ENCODE data around the gene IL36A.

IL36A gene

DNA sequence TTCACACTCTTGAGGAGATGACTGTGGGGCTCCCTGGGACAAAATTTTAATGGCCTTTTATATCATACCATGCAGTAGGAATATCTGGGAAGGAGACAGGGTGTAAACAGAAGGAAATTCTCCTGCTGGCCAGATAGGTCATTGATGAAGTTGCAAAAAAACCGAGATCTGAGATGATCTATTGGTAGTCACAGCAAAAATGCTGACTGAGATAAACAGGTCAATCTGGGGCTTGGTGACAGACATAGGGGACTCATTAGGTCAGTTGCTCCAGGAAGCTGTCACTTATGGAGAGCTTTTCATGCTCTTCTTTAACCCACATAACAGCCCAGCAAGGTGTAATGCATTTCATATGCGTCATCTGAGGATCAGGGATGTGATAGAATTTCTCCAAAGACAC, 2.6 kb upstream of the IL36A start:
- TF ChIP-seq, protein P1, sequence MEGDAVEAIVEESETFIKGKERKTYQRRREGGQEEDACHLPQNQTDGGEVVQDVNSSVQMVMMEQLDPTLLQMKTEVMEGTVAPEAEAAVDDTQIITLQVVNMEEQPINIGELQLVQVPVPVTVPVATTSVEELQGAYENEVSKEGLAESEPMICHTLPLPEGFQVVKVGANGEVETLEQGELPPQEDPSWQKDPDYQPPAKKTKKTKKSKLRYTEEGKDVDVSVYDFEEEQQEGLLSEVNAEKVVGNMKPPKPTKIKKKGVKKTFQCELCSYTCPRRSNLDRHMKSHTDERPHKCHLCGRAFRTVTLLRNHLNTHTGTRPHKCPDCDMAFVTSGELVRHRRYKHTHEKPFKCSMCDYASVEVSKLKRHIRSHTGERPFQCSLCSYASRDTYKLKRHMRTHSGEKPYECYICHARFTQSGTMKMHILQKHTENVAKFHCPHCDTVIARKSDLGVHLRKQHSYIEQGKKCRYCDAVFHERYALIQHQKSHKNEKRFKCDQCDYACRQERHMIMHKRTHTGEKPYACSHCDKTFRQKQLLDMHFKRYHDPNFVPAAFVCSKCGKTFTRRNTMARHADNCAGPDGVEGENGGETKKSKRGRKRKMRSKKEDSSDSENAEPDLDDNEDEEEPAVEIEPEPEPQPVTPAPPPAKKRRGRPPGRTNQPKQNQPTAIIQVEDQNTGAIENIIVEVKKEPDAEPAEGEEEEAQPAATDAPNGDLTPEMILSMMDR (IDR thresholded peaks at IDR 0.05; ENCODE audit: control insufficient read depth, extremely low read depth, insufficient read depth), result no peak

DNA sequence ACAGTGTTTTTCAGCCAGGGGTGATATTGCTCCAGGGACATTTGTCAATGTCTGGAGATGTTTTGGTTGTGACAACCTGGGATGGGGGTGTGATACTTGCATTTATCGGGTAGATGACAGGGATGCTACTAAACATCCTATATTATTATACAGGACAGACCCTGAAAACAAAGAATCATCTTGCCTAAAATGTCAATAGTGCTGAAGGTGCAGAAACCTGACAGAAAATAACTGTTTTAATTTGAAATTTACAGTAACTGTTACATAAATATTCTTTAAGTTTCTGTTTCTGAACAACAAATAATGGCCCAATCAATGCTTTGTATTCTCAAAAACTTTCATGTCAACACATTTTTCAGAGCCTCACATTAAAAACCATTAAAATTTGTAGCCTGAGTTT, 2.0 kb downstream of the IL36A start:
- H3K4me3 ChIP-seq (ENCODE audit: low read depth, low read length), result no peak overlapping the region
- TF ChIP-seq, protein P1 (IDR thresholded peaks at IDR 0.05; ENCODE audit: control insufficient read depth, extremely low read depth, insufficient read depth), result no peak
- no peak for DNase-seq (ENCODE audit: low read depth)

More for the DNA sequence above, 2.6 kb upstream of the IL36A start:
- DNase-seq (ENCODE audit: low read depth), result no peak
- H3K4me3 ChIP-seq (ENCODE audit: low read depth, low read length), result no peak overlapping the region

DNA sequence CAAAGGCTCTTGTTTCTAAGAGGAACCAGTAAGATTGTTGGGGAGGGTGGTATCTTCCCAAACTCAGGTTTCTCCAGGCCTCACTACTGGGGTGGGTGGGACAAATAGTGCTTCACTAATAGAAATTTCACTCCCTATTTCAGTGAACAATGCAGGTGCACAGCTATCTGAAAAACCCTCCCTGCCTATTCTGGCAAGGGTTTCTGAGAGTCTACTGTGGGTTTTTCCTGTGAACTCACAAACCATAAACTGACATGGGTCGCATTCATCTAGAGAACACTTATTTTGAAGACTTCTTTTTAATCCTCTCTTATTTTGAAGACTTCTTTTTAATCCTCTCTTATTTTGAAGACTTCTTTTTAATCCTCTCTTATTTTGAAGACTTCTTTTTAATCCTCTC, 4.4 kb downstream of the IL36A start:
- H3K4me3 ChIP-seq (ENCODE audit: low read depth, low read length), result no peak overlapping the region
- DNase-seq (ENCODE audit: low read depth), result no peak
- TF ChIP-seq, protein P1 (IDR thresholded peaks at IDR 0.05; ENCODE audit: control insufficient read depth, extremely low read depth, insufficient read depth), result no peak

DNA sequence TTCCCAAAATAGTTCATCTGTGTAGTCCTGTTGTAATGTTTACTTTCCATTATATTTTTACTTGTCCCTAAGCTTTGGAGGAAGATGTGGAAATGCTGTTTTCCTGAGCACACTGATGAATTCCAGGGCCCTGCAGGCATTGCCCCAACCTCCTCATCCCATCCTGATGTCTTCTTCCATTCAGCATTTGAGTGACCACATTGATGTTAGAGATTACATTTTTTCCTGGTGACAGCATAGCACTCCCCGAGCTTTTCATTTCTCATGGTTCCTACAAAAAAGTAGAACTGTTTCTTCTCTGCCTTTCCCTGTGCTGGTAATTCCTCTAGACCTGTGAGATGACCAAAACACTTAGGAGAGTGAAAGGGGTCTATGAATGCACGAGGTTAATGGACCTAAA, 4.8 kb downstream of the IL36A start:
- no peak for DNase-seq (ENCODE audit: low read depth)

DNA sequence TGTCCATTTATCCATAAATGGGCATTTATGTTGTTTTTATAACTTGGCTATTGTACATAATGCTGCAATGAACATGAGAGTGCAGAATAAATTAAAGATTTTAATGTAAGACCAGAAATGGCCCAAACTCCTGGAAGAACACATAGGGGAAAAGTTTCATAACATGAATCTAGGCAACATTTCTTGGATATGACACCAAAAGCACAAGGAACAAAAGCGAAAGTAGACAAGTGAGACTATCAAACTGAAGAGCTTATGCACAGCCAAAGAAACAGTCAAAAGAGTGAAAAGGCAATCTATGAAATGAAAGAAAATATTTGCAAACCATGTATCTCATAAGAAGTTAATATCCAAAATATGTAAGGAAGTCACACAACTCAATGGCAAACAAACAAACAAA, 5.8 kb downstream of the IL36A start:
- no peak overlapping the region for H3K4me3 ChIP-seq (ENCODE audit: low read depth, low read length)
- TF ChIP-seq, protein P1 (IDR thresholded peaks at IDR 0.05; ENCODE audit: control insufficient read depth, extremely low read depth, insufficient read depth), result no peak
- no peak for DNase-seq (ENCODE audit: low read depth)

More for the DNA sequence above, 4.8 kb downstream of the IL36A start:
- TF ChIP-seq, protein P1 (IDR thresholded peaks at IDR 0.05; ENCODE audit: control insufficient read depth, extremely low read depth, insufficient read depth), result no peak
- no peak overlapping the region for H3K4me3 ChIP-seq (ENCODE audit: low read depth, low read length)

DNA sequence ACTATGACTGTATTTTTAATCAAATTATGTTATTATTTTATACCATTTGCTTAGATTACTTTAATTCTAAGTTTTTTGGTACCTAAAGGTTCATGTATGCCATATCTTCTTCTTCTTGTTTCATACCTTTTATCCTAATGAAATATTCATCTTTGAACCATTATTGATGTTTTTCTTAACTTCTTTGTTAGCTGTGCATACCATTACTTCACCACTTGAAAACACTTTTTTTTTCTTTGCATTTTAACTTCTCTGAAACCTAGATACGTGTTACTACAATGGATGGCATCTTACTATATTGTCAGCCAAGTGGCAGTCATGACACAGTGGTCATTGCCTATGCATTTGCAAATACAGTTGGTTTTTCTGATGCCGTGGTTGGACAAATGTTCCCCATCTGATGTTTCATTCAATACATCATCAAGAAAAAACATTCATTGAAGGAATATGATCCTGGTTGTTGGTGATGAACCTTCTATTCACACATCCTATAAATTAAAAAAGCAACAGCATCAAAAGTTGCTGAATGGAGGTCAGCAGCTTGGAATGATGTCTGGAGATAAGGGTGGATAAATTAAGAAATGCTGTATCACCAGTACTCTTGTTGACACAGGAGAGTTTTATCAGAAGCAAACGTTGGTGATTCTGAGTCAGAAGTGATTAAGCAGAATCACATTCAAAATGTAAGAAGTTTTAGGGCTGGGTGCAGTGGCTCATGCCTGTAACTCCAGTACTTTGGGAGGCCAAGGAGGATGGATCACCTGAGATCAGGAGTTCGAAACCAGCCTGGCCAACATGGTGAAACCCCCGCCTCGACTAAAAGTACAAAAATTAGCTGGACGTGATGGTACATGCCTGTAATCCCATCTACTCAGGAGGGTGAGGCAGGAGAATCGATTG, 7.4 kb downstream of the IL36A start:
- no peak overlapping the region for H3K4me3 ChIP-seq (ENCODE audit: low read depth, low read length)
- TF ChIP-seq, protein P1 (IDR thresholded peaks at IDR 0.05; ENCODE audit: control insufficient read depth, extremely low read depth, insufficient read depth), result no peak
- DNase-seq (ENCODE audit: low read depth), result no peak

DNA sequence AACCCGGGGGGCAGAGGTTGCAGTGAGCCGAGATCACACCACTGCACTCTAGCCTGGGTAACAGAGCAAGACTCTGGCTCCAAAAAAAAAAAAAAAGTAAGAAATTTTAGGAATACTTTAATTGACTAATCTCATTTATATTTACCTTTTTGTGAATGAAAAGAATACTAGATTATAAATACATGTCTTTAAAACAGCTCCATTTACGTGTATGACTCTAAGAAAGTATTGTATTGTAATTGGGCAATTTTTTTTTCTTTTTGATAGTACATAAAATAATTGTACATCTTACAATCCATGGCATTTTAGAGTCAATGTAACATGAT, 8.0 kb downstream of the IL36A start:
- TF ChIP-seq, protein P1 (IDR thresholded peaks at IDR 0.05; ENCODE audit: control insufficient read depth, extremely low read depth, insufficient read depth), result no peak
- H3K4me3 ChIP-seq (ENCODE audit: low read depth, low read length), result no peak overlapping the region
- DNase-seq (ENCODE audit: low read depth), result no peak

All from LNCaP clone FGC (cell line).